IPS DF 19.7 (cell line): ENCODE measurements around the gene TLE5.
"Not testable (repeated sequence)": the region's sequence is repeated elsewhere in the genome, so short reads cannot be mapped to it uniquely, and the experiment has no call there.

Experiments
- DNase-seq: peaks from one replicate; pipeline ENCODE4 v3.0.0-alpha.2; 2013; ENCODE audit warnings: low read depth, low spot score

The TLE5 gene

GRCh38 chr19:3061182-3062161 is 823 bp downstream of the TLE5 start:
- no peak for DNase-seq

- no peak for DNase-seq
Measured at GRCh38 chr19:3060857-3061181, 1.5 kb downstream of the TLE5 start.

GRCh38 chr19:3059653-3060052 is 2.6 kb downstream of the TLE5 start:
- no peak for DNase-seq

GRCh38 chr19:3058821-3059314 is 3.4 kb downstream of the TLE5 start:
- no peak for DNase-seq

GRCh38 chr19:3058009-3058820 is 4.1 kb downstream of the TLE5 start:
- no peak for DNase-seq

GRCh38 chr19:3057275-3057714 is 5.0 kb downstream of the TLE5 start:
- no peak for DNase-seq

GRCh38 chr19:3056417-3057088 is 5.7 kb downstream of the TLE5 start:
- no peak for DNase-seq

GRCh38 chr19:3055741-3056416 is 6.4 kb downstream of the TLE5 start:
- DNase-seq, result no peak

- DNase-seq, result no peak
Measured at GRCh38 chr19:3054972-3055740, 7.1 kb downstream of the TLE5 start.

GRCh38 chr19:3054265-3054971 is 7.9 kb downstream of the TLE5 start:
- no peak for DNase-seq

- DNase-seq, result no peak
Measured at GRCh38 chr19:3053780-3054179, 8.5 kb downstream of the TLE5 start.

GRCh38 chr19:3053218-3053621 is 9.1 kb downstream of the TLE5 start:
- no peak for DNase-seq

- DNase-seq, result not testable (repeated sequence)
Measured at GRCh38 chr19:3050016-3050415, 12.3 kb downstream of the TLE5 start.

GRCh38 chr19:3049089-3049488 is 13.2 kb downstream of the TLE5 start:
- no peak for DNase-seq

- no peak for DNase-seq
Measured at GRCh38 chr19:3048190-3048533, 14.1 kb downstream of the TLE5 start.

GRCh38 chr19:3047496-3048189 is 14.7 kb downstream of the TLE5 start:
- no peak for DNase-seq

- no peak for DNase-seq
Measured at GRCh38 chr19:3046698-3047495, 15.4 kb downstream of the TLE5 start.

GRCh38 chr19:3045885-3046697 is 16.2 kb downstream of the TLE5 start:
- DNase-seq, result no peak
